ENCODE measurements around the gene ESRRB.

Gene ESRRB

DNA sequence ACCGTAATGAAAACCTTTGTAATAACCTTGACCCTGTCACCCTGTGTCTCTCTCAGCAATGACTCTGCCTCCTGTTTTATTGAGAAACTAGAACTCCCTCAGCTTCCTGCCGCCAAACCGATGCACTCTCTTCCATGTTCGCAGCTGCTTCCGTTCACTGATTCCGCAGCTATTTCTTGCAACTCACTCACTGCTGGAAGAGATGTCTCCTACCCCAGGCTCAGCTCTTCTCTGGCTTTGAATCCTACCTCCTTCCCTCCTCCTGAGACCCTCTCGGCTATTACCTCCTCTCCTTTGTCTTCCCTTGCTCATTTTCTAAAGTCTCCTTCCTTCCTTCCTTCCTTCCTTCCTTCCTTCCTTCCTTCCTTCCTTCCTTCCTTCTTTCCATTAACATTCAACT is 71.0 kb downstream of the ESRRB start:
- TF ChIP-seq, protein P1, sequence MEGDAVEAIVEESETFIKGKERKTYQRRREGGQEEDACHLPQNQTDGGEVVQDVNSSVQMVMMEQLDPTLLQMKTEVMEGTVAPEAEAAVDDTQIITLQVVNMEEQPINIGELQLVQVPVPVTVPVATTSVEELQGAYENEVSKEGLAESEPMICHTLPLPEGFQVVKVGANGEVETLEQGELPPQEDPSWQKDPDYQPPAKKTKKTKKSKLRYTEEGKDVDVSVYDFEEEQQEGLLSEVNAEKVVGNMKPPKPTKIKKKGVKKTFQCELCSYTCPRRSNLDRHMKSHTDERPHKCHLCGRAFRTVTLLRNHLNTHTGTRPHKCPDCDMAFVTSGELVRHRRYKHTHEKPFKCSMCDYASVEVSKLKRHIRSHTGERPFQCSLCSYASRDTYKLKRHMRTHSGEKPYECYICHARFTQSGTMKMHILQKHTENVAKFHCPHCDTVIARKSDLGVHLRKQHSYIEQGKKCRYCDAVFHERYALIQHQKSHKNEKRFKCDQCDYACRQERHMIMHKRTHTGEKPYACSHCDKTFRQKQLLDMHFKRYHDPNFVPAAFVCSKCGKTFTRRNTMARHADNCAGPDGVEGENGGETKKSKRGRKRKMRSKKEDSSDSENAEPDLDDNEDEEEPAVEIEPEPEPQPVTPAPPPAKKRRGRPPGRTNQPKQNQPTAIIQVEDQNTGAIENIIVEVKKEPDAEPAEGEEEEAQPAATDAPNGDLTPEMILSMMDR (IDR thresholded peaks at IDR 0.05; ENCODE audit: low read depth, low read length), result no peak
- no peak overlapping the region for H3K4me3 ChIP-seq (ENCODE audit: low read depth, low read length)
- in situ Hi-C loops (cut with HindIII; ENCODE audit: low sequenced_read_pairs), result no loop called here
- DNase-seq (ENCODE audit: low read depth, low spot score), result no peak

DNA sequence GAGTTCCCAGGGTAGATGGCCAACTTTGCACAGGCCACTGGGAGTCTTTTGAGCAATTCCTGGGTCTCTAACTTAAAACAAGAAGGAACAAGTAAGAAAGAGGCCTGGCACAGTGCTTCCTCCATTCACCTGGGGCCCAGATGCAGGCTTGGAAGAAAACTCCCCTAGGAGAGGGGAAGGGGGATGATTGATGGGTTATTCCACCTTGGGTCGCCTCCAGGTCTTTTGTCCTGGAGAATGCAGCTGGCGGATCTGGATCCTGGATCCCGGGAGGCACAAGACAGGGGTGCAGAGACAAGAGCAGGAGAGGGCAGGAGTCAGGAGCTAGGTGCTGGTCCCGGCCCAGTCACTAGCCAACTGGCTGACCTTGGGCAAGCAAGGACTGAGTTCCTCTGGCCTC is 74.5 kb downstream of the ESRRB start:
- in situ Hi-C loops (cut with HindIII; ENCODE audit: low sequenced_read_pairs), result no loop called here
- H3K4me3 ChIP-seq (ENCODE audit: low read depth, low read length), result no peak overlapping the region
- no peak for DNase-seq (ENCODE audit: low read depth, low spot score)
- TF ChIP-seq, protein P1 (IDR thresholded peaks at IDR 0.05; ENCODE audit: low read depth, low read length), result no peak

DNA sequence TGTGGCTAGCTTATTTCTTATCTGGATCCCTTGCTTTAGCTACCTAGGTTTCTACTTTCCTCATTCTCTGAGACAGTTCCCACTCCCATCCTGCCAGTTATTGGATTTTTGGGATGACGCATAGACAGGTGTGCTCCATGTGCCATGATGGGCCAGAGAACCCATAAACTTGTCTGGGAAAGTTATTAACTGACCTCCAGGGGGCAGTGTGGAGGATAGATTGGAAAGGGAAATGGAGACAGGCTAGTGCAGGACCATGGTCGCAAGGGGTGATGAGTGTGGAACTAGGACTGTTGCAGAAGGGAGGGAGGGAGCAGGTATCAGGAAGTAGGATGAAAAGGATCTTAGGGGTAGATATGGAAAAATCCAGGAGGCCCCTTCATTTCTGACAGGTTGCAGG is 80.3 kb downstream of the ESRRB start:
- DNase-seq (ENCODE audit: low read depth, low spot score), result no peak
- TF ChIP-seq, protein P1 (IDR thresholded peaks at IDR 0.05; ENCODE audit: low read depth, low read length), result peak; percentile 40
- in situ Hi-C loops (cut with HindIII; ENCODE audit: low sequenced_read_pairs), result no loop called here
- H3K4me3 ChIP-seq (ENCODE audit: low read depth, low read length), result no peak overlapping the region

DNA sequence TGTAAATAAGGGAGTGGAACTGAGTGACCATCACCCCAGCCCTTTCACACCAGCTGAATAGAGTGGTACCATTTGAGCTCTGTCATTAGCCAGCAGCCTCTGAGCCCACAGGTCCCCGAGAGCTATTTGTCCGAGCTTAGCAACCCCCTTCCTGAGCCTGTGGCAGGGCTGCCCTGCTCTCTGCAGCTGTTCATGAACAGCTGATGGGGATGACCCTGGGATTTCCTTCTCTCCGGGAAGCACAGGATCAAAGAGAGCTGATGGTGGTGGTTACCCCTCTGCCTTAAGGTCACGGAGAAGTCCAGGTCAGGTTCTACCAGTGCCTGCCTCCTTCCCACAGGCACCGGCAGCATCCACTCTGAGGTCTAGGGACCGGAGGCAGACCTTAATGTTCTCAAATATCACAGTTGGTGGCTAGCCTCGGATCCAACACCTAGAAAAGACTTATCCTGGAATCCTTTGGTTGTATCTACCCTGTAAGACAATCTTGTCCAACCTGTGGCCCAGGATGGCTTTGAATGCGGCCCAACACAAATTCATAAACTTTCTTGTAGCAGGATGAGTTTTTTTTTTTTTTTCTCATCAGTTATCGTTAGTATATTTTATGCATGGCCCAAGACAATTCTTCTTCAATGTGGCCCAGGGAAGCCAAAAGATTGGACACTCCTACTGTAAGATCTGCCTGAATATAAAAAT is 81.1 kb downstream of the ESRRB start:
- no peak overlapping the region for H3K4me3 ChIP-seq (ENCODE audit: low read depth, low read length)
- in situ Hi-C loops (cut with HindIII; ENCODE audit: low sequenced_read_pairs), result no loop called here
- no peak for DNase-seq (ENCODE audit: low read depth, low spot score)
- TF ChIP-seq, protein P1 (IDR thresholded peaks at IDR 0.05; ENCODE audit: low read depth, low read length), result no peak

DNA sequence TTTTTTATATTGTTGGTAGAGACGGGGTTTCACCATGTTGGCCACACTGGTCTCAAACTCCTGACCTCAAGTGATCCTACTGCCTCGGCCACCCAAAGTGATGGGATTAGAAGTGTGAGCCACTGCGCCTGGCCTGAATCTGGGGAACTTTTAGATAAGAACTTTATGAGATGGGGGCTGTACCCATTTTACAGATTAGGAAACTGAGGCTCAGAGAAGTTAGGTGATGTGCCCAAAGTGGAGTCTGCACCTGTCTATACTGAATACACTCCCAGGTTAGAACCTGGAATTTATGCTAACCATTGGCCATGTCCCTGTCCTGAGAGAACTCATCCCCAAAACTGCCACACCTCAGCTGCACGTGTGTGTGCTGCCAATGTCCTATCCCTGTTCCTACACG is 81.9 kb downstream of the ESRRB start:
- DNase-seq (ENCODE audit: low read depth, low spot score), result no peak
- TF ChIP-seq, protein P1 (IDR thresholded peaks at IDR 0.05; ENCODE audit: low read depth, low read length), result no peak
- H3K4me3 ChIP-seq (ENCODE audit: low read depth, low read length), result no peak overlapping the region
- in situ Hi-C loops (cut with HindIII; ENCODE audit: low sequenced_read_pairs), result no loop called here

DNA sequence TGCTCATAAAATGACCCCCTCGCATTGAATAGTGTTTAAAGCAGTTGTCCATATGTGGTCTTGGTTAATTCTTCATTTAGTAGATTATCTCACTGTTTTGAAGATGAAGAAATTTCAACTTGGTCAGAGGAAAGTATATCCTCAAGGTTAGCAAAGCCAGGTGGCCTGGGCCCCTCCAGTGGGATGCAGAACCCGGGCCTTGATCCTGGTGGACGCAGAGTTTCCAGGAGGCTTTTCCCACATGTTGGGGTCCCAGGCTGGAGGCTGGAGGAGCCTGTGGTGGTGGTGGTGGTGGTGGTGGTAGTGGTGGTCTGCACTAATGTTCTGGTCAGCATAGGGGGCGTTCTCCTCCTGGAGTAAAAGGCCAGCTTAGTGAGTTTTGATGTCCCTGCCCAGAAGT is 85.9 kb downstream of the ESRRB start:
- in situ Hi-C loops (cut with HindIII; ENCODE audit: low sequenced_read_pairs), result no loop called here
- TF ChIP-seq, protein P1 (IDR thresholded peaks at IDR 0.05; ENCODE audit: low read depth, low read length), result no peak
- no peak for DNase-seq (ENCODE audit: low read depth, low spot score)

More for the DNA sequence above, 85.9 kb downstream of the ESRRB start:
- no peak overlapping the region for H3K4me3 ChIP-seq (ENCODE audit: low read depth, low read length)

Measured in astrocyte of the spinal cord (primary cell).